ENCODE results near the gene TBCK. TPM values are rescaled to one million over a fixed set of nuclear protein-coding genes. Genes with fewer than 3 reads are reported as not detected.

TBCK gene
- total and polyA plus RNA-seq, 2 of the 8 experiments (the other 6 are each of a cell fraction or from before 2014, with no cell fraction given): 10.2 to 18.7 TPM

DNA sequence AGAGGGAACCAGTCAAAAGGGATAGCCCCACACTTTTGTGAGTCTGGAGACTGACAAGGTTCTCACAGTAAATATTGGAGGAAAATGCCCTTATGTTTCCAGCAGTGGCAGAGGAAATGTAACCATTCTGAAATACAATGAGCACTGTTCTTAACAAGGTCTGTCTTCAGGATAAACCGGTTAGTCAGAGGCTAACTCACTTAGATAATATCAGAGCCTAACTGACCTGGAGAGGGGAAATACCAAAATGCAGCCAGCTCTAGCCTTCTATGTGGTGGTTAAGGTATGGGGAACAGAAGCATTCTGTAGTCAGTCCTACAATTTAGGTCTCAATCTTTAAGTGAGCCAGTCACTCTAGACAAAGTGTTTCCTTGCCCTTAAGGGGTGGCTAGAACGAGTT is 70.8 kb downstream of the TBCK start:
- Histone ChIP-seq H3K4me3 (ENCODE audit: extremely low read depth in 1 of 4, insufficient read depth in 2 of 4, low read depth in 3 of 4, low read length in 4 of 4) (no peak overlapping the region), H4K91ac (replicated peaks; ENCODE audit: insufficient read length, low read length) (no peak overlapping the region), H2BK20ac (ENCODE audit: low read length) (no peak overlapping the region), H3K79me1 (ENCODE audit: low read depth, low read length) (no peaks in the 10 kb centered on the region), H3K14ac (ENCODE audit: insufficient read length) (no peak overlapping the region), H2BK120ac (replicated peaks; ENCODE audit: low read depth, low read length) (no peak overlapping the region), H3K79me2 (ENCODE audit: control insufficient read depth in 1 of 2, insufficient read depth in 2 of 2, low read length in 2 of 2) (no peaks in the 10 kb centered on the region), H3K56ac (replicated peaks; ENCODE audit: insufficient read length, low read depth, low read length) (no peak overlapping the region), H3K9ac (replicated peaks in 1 of 4; ENCODE audit: extremely low read depth in 1 of 4, low read depth in 3 of 4, low read length in 3 of 4) (no peak overlapping the region), H2BK5ac (ENCODE audit: low read depth, low read length) (no peak overlapping the region), H3K27me3 (replicated peaks in 1 of 4; ENCODE audit: control insufficient read depth in 3 of 4, extremely low read depth in 1 of 4, insufficient read depth in 3 of 4, low read length in 3 of 4) (no peaks in the 10 kb centered on the region), H3K4me2 (ENCODE audit: insufficient read depth in 1 of 2, low read depth in 2 of 2, low read length in 2 of 2) (no peak overlapping the region), H3K23ac (ENCODE audit: insufficient read length) (no peak overlapping the region), H3K4ac (replicated peaks; ENCODE audit: insufficient read length, low read depth, low read length) (no peak overlapping the region), H3K27ac (ENCODE audit: low read depth, low read length) (no peak overlapping the region), H2AK5ac (ENCODE audit: low read depth, low read length) (no peak overlapping the region), H3K9me3 (ENCODE audit: insufficient read depth in 2 of 2, low read depth in 1 of 2, low read length in 1 of 2) (no peaks in the 10 kb centered on the region), H2BK12ac (ENCODE audit: low read depth, low read length) (no peak overlapping the region), H3K23me2 (ENCODE audit: low read depth, low read length) (no peaks in the 10 kb centered on the region), H3K4me1 (replicated peaks in 1 of 4; ENCODE audit: control insufficient read depth in 3 of 4, insufficient read depth in 4 of 4, low read length in 3 of 4) (no peaks in the 10 kb centered on the region), H4K20me1 (replicated peaks in 1 of 2; ENCODE audit: control insufficient read depth in 1 of 2, insufficient read depth in 2 of 2, low read length in 2 of 2) (no peaks in the 10 kb centered on the region), H4K8ac (ENCODE audit: extremely low read depth, insufficient read depth, low read length) (no peak overlapping the region), H2AFZ (ENCODE audit: low read length) (no peak overlapping the region), H2BK15ac (ENCODE audit: low read length) (no peak overlapping the region), H3K18ac (ENCODE audit: extremely low read depth, low read length) (no peak overlapping the region), H3K36me3 (ENCODE audit: control insufficient read depth in 2 of 4, insufficient read depth in 4 of 4, low read length in 3 of 4) (peaks cover 0 to 7% (median 1%) of the 10 kb centered on the region in 4 experiments; a peak in 3 of 8 replicates), H4K5ac (ENCODE audit: insufficient read length, low read depth, low read length) (no peak overlapping the region)
- ChIA-PET CTCF (ENCODE audit: partially characterized antibody) (no interaction called here), POLR2A (ENCODE audit: partially characterized antibody) (no interaction called here)
- FAIRE-seq (no peak), DNase-seq (ENCODE audit: low read depth in 1 of 2, low spot score in 2 of 2) (no peak)
- TF ChIP-seq RXRA (IDR thresholded peaks at IDR 0.05; ENCODE audit: insufficient read depth, low read depth, low read length): no peak
- TF ChIP-seq POLR2A (IDR thresholded peaks at IDR 0.05; ENCODE audit: control extremely low read depth in 1 of 2, low read depth in 2 of 2, low read length in 2 of 2): no peak
- TF ChIP-seq RNF2 (IDR thresholded peaks at IDR 0.05; ENCODE audit: borderline replicate concordance, low read depth, low read length, missing control alignments, poor library complexity, severe bottlenecking): no peak
- 95% methylated on average over 2 of the region's 2 CpGs; no CpG with 5 or more reads in 1 of the 2 experiments for WGBS, 2 experiments (ENCODE audit: extremely low coverage in 1 of 2, insufficient coverage in 1 of 2, insufficient read length in 1 of 2, insufficient replicate concordance in 2 of 2, low coverage in 1 of 2, low lambda C conversion rate in 2 of 2, missing lambda C conversion rate in 1 of 2)
